ENCODE results near the gene FAM170B.

The FAM170B gene

DNA sequence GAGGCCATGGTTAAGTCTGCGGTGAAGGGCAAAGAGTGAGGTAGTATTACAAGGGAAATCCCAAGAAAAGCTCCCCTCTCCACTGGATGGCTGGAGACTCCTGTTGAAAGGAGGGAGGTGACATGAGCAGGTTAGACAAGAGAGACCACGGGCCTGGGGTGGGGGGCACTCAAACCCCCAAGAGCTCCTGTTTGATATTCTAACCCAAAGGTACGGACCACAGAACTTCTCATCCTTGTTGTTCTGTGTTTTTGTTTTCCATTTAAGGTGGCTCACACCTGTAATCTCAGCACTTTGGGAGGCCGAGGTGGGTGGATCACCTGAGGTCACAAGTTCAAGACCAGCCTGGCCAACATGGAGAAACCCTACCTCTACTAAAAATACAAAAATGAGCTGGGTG lies 30.1 kb downstream of the FAM170B start:
- no peak for DNase-seq (ENCODE audit: low read depth)

- no peak for DNase-seq (ENCODE audit: low read depth)
Measured at GRCh38 chr10:49099046-49099445, 34.8 kb downstream of the FAM170B start.

DNA sequence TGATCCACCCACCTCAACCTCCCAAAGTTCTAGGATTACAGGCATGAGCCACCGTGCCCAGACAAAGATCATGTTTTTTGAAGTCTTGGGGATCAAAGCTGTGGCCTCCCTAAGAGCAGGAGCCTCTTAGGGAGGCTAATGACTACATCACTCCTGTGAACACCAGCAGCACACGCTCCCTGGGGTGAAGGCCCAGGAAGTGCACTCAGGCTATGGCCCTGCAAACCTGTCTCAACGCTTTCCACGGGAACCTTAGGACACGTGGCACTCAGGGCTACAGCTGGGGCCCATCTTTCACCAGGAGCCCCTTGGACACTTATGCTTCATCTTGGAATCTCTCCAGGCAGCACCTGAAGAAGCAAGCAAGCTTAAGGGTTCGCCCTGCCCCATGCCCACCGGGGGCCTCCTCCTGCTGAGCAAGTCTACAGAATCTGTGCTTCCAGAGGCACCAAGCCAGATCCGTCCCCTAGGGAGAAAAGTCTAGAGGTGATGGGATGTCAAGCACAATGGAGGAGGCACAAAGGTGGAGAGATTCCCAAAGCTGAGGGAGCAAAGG lies 36.9 kb downstream of the FAM170B start:
- no peak for DNase-seq (ENCODE audit: low read depth)

DNA sequence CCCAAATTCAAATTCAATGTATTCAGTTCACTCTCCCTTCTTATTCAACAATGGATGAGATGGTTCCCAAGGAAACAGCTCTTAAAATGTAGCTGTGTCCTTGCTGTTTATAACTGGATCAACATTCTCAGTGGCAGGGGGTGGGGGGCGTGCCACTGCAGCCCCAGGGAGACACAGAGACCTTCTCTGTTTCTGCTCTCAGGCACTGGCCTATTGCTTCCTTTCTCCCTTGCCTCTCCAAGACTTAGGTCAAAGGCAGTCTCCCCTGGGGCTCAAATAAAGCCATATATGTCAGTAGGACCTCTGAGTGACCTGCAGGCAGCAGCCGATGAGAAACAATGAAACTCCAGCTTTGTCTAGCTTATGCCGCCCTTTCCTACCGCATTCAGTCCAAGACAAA lies 39.2 kb downstream of the FAM170B start:
- DNase-seq (ENCODE audit: low read depth) = no peak

DNA sequence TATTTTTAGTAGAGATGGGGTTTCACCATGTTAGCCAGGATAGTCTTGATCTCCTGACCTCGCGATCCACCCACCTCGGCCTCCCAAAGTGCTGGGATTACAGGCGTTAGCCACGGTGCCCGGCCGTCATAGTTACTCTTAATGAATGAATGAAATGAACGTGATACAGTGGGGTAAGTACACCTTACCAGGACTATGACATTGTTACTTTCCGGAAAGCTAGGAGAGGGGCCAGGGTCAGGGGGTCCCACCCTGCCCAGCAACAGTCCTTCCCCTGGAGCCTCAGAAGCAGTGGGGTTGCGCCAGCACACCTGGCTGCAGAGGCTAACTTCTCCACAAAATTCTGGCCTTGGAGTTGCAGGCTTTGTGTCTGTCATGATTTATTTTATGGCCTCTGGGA lies 39.9 kb downstream of the FAM170B start:
- DNase-seq (ENCODE audit: low read depth) = no peak

- no peak for DNase-seq (ENCODE audit: low read depth)
Measured at GRCh38 chr10:49092477-49092876, 41.3 kb downstream of the FAM170B start.

DNA sequence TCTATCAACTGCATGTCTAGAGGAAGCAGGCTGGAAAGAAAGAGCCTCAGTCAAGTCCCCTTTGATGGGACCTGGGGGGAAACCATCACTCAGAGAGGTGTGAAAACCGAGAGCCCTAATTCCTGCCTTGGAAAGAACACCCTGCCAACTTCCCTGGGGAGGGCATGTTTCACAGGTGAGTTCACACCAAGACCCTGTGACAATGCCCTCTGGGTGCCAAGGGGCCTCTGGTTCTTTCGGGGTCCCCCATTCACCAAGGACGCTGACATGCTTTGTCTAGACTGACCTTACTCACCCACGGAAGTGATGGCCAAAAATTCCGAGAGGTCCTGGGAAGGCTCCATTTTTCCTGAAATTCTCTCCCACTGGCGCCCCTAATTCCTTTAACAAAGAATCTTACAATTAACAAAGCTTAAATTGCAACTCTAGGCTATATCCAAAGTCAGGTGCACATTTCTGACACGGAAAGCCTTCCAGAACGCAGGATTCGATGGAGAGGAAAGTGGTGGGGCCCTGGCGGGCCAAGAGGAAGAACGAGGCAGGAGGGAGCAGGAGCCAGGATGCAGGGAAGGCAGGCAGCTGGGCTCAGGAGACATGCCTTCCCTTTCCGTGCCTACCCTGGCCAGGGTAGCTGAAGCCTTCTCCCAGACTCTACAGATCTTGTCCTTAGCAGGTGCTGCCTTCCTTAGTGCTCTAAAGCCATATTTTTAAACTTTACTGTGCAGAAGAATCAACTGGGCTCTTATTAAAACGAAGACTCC lies 42.2 kb downstream of the FAM170B start:
- DNase-seq (ENCODE audit: low read depth) = no peak

GRCh38 chr10:49090696-49091380 lies 43.0 kb downstream of the FAM170B start:
- DNase-seq (ENCODE audit: low read depth) = no peak

- no peak for DNase-seq (ENCODE audit: low read depth)
Measured at GRCh38 chr10:49090189-49090575, 43.6 kb downstream of the FAM170B start.

GRCh38 chr10:49089557-49090188 lies 44.1 kb downstream of the FAM170B start:
- no peak for DNase-seq (ENCODE audit: low read depth)

DNA sequence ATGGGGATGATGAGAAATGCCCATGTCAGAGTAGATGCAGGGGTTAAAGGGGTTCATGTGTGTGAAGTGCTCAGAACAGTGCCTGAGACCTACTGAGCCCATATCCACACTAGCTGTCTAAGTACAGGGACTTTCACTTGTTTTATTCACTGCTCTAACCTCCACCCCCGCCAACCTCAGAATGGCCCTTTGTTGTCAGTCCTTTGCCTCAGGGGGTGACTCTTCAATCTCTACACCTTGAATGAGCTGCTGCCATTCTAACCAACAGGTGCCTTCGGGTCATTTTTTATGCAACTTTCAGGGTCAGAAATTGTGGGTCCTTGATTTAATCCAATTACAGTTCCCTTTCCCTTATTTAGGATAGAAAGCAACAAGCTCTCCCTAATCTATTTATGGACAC lies 44.7 kb downstream of the FAM170B start:
- no peak for DNase-seq (ENCODE audit: low read depth)

GRCh38 chr10:49086889-49087288 lies 46.9 kb downstream of the FAM170B start:
- no peak for DNase-seq (ENCODE audit: low read depth)

GRCh38 chr10:49083261-49083660 lies 50.6 kb downstream of the FAM170B start:
- DNase-seq (ENCODE audit: low read depth) = no peak

GRCh38 chr10:49082766-49083165 lies 51.1 kb downstream of the FAM170B start:
- no peak for DNase-seq (ENCODE audit: low read depth)

DNA sequence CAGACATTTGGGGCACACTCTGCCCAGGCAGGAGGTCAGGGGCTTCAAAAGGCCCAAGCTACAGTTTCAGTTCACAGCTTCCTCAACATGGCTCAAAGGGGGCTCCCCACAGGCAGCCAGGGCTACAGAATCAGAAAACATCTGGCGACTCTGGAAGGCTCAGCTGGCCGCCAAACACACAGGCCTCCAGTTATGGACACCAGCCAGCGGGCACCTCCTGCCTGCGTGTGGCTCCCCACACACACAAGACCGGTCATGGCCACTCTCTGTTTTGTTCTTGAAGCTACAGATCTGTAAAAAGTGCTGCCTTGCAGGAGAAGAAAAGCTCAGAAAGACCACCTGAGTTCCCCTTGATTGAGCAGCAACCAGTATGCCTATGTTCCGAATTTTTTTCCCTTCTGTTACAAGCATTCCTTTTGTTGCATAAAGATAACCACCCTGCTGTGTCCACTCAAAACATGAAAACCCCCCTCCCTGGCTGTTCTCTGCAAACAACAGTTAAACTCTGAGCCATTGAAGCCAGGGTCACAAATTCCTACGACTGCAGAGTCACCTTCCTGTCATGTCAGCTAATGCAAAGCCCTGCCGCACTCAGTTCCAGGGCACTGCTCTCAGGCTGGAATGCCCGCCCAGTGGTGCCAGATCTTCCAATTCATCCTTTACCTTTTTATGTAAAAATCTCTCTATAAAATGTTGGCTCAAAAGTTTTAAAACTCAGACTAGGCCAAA lies 52.1 kb downstream of the FAM170B start:
- DNase-seq (ENCODE audit: low read depth) = no peak

All from GM04504 (cell line).